Inflammatory macrophage treated with lipopolysaccharide for 4 hours (primary cell): ENCODE results near the gene DOCK10.
A peak's percentile ranks its signal among the peaks of the same experiment; 100 is the strongest.

Experiments used
- DNase-seq: peaks from one replicate; pipeline ENCODE4 v3.0.0-alpha.2; 2020

DOCK10 gene

DNA sequence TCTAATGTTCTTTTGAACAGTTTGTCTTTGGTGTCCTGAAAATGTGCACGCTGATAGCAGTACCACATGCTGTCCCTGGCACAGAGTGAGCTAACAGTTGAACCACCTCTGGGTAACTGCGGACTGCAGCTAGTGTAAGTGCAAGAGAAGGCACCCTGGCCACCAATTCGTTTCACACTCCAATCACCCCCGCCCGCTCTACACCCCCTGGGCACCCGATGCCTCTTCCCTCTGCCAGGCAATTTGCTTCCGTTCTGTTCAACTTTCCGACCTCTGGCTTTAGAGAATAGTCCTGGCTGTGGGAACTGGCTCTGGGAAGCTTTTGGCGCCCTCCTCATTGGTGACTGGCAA lies 1.4 kb downstream of the DOCK10 start:
- no peak for DNase-seq

GRCh38 chr2:225040142-225040541 lies 2.1 kb downstream of the DOCK10 start:
- no peak for DNase-seq

- DNase-seq = no peak
These were observed 4.1 kb downstream of the DOCK10 start for GRCh38 chr2:225038231-225038523.

DNA sequence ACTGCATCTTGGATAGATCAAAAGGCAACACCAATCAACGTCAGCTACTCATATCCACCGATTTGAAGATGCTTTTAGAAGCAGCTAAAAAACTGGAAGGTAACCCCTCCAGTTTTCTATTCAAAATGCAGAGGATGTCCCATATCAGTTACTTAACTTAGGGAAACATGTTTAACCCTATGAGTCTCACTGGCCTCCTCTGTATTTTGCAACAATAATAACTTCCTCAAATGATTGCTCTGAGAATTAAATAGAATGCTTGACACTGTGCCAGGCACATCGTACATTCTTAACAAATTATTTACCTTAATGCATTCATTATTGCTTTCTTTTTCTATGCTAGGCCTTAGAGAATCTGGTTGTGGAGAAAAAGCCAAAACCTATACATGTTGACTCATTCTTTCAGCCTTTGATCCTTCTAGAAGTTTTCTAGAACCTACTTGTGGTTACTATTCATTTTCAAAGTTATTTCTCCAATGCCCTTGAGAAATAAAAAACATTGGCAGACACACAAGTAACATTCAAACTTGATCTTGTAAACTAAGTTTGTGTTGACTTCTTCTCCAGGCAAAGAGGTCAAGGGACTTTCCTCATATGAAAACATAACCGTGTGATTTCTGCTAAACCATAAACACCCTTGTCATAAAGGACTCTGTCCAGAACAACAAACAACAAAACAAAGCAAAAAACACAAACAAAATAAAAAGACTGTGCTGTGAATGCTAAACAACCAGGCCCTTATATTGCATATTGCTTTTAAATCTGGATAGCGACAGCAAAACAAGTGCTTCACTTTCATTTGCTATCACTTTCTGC lies 4.6 kb downstream of the DOCK10 start:
- peak; percentile 67 for DNase-seq

DNA sequence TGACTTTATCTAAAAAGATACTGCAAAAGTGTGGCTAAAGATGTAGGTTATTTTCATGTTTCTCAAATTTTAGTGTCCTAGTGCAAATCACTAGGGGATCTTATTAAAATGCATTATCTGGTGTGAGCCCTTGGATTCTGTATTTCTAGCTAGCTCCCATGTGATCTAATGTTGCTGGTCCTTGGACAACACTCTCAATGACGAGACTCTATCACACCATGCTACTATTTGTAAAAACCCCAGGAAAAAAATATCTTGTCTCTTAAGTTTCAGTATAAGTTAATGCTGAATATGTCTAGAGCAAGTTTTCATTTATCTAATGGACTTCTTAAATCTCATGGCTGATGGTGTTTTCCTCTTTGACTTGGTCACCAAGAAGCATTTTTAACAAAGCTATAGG lies 5.8 kb downstream of the DOCK10 start:
- DNase-seq = no peak

DNA sequence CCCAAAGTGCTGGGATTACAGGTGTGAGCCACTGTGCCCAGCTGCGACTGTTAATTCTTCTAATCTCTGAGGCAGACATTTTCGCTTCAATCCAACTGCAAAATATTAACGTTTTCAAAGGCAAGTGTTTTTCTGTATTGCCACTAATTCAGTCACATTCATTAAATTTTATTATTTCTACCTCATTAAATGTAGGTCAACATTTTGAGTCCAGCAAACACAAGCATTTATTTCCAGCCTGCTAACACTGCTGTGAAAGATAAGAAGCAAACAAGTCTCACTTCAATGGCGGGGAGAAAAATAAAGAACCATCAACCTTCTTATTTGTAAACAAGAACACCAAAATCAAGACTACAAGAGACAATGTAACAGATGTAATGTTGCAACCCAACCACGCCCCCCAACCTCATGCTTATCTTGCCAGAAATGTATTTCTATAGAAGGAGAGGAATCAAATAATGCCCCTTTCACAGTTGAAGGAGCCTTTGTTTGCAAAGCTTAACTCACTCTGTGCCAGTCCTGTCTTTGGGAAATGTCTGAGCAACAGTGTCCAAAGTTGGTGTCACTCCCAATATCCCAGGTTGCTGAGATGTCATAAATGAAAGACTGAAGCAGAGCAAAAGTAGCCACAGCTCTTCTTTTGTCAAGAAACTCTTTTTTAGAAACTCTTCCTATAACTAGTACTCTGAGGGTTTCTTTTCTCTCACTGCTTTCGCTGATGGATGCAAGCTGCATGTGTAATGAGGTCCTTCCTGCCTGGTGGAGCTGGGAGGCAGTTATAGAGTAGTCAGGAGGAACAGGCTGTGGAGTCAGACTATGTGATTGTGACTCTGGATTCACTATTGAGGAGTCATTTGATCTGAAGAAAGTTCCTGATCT lies 8.6 kb downstream of the DOCK10 start:
- DNase-seq = peak; percentile 44

GRCh38 chr2:225032246-225032645 lies 10.0 kb downstream of the DOCK10 start:
- no peak for DNase-seq

- no peak for DNase-seq
These were observed 10.7 kb downstream of the DOCK10 start for GRCh38 chr2:225031599-225031998.

DNA sequence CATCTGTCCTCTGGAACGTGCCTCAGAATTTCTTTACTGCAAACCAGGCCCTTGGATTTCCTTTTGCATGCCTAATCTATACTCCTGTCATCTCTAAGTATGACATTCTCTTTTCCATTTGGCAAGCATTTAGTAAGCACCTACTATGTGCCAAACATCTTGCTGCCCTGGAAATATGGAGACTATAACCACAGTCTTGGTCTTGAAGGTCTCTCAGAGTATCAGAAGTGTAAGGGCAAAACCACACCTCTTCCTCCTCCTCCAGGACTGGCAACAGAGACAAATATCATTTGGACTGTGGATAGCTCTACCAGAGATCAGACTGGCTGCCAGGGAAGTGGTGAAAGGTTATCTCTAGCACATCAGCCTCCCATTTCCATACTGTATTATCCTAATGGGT lies 11.4 kb downstream of the DOCK10 start:
- no peak for DNase-seq

DNA sequence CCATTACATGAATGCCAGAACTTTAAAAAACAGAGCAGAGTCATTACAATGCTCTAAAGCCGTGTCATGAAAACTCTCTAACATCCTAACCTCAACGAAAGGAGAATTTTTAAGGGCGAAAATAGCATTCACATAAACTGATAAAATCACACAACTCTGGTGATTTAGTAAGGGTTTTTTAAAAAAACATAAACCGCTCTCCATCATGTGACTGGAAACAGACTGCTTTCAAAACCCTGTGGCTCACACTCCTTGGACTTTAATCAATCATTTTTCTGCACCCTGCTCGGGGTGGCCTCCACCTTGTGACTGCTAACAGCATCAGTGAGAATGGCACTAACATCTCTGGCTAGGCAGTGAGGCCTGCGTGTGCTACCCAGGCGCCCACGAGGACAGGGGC lies 12.1 kb downstream of the DOCK10 start:
- no peak for DNase-seq

DNA sequence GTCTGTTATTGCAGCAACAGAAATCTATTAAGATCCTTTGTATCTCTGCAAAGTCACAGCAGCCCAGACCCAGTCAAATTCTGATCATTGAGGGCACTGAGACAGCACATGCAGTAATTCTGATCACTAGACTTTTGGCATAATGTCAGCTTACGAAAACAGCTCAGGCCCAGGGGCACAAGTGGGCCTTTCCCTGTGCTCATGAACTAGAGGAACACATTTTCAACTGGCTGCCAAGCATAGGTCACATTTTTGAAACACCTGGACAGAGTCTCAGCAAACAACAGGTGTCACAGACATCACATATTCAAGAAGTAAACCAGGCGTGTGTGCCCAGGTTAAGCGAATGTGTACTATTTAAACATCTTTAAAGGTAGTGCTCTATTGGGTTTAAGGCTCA lies 13.7 kb downstream of the DOCK10 start:
- no peak for DNase-seq

DNA sequence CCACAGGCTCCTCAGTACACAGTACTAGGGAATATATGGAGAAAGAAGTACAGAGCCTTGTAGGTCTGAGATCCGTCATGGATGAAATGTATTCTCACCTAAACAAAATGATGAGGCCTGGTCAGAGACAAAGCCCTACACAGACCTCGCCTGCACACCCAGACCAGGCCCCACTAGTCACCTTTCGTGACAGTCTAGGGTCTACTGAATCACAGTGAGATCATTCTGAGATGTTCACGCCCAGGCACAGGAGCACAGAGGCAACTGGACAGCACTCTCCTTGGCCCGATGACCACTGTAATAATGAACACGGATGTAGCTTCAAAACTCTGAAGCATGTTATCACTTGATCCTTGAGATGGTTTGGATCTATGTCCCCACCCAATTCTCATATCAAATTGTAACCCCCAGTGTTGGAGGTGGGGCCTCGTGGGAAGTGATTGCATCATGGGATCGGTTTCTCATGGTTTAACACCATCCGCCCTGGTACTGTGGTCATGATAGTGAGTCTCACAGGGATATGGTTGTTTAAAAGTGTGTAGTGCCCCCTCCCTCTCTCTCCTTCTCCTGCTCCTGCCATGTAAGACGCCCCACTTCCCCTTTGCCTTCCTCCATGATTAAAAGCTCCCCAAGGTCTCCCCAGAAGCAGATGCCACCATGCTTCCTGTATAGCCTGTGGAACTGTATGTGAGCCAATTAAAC lies 15.1 kb downstream of the DOCK10 start:
- DNase-seq = no peak

GRCh38 chr2:225025917-225026571 lies 16.2 kb downstream of the DOCK10 start:
- peak; percentile 84 for DNase-seq

GRCh38 chr2:225022188-225022587 lies 20.1 kb downstream of the DOCK10 start:
- DNase-seq = no peak

GRCh38 chr2:225020168-225020849 lies 22.0 kb downstream of the DOCK10 start:
- peak; percentile 16 for DNase-seq

DNA sequence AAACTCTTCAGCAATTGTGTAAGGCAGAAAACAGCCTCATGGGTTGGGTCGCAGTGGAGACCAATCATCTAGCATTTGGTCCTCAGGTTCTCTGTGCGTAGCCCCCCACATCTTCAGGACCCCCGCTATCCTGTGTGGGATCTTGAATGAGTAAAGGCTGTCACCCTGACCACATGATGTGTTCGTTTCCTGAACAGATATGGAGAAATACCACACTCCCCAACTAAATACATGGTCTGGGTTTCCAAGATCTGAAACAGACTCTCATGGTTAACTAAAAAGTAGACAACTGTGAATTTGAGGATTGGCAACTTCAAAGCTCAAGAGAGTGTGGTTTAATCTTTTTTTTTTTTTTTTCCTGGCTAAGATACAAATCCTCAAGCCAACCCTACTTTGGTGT lies 23.2 kb downstream of the DOCK10 start:
- DNase-seq = no peak

DNA sequence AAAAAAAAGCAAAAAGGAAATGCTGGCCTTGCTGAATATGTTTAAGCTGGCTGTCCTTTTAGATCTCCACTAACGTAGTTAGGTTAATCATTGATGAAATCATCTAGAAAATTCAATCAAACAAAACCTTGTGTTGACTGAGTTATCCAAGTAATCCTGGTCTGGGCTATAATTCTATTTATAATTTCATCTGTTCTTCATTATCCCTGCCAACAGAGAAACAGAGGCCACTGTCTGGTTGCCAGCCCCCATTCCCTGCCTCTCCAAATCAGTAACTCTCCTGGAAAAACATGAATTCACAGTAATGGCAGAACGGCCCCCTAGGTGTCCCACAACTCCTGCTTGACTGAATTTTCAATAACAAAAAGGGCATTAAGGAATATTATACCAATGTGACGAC lies 24.6 kb downstream of the DOCK10 start:
- no peak for DNase-seq

DNA sequence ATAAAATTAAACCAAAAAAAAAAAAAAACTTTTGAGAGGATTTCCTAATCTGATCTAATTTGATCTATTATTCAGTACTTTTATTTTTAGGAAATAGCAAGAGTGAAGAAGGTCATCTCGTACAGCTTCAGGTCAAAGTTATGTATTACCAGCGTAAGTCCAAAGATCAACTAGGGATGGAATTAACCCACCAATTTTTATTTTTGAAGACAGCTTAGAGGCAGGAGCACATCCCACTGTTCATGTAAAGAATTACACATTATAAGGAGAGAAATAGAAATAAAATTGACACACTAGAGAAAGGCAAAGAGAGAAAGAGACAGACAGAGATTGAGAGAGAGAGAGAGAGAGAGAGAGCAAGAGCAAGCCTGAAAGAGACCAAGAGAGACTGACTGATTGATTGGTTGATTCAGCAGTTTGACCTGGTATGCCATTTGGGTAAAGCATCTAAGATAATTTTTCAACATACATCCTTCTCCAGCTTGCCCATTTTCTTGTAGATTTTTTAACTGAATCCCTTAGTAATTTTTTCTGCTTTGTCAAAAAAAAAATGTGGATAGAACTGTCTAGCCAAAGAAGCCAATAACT lies 25.1 kb downstream of the DOCK10 start:
- no peak for DNase-seq

DNA sequence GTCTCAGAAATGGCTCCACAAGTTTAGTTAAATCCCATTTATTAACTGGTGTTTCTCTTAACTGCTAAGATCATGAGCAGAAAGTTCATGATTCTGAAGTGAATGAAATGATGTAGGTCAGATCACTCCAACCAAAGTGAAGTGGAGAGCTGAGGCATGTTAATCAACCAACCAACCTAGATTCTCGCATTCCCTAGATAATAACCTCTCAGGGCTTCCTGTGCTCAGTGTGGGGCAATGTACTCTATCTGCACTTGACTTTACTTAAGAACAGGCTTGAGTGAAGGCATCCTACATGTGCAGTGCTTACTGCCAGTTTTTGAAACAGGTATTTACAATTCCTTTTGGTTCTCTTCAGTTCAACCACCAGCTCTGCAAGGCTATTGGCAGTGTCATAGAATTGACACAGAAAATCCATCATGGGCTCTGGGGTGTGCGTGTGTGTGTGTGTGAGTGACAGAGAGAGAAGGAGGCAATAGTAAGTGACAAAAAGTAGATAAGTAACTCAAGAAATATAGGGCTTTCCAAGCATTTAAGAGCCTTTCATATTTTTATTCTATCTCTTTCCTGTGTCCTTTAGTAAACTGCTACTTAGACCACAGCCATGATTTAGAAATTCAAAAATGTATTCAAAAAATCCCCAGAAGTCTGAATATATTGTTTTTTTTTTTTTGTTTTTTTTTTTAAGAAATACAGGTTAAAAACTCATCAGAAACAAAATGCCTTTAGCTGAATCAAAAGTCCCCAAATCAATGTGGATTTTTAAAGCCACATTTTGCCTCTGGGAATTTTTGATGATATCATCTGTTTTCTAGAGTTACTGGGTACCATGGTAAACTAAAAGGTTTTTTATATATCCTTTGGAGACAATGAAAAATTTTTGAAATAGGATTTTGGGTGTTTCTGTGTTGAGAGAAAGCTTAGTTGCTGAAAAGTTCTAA lies 28.6 kb downstream of the DOCK10 start:
- no peak for DNase-seq

GRCh38 chr2:225011585-225011984 lies 30.7 kb downstream of the DOCK10 start:
- DNase-seq = no peak

DNA sequence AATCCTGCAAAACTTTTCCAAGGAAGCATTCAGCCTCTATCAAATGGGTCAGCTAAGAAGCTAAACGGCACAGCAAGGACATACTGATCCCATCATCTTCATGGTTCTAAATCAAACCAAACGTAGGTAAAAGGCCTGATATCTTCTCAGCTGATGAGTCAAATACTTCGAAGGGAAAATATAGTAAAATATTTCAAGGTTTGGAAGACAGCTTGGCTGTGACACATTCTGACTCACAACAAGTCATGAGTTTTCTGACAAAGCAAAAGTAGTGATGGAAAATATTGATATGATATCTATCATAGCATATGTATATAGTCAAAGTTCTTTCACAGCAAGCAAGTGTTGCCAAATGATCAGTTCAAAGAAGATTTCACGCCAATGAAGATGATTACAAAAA lies 31.5 kb downstream of the DOCK10 start:
- peak; percentile 66 for DNase-seq
